HUDEP-2 (cell line): ENCODE measurements around the gene TTC16.

Experiments
- DNase-seq, 76 experiments: peaks; one replicate each; lab custom pipeline; 2025; ENCODE audit not compliant: unreplicated experiment in 76 of 76; lab: John Stamatoyannopoulos, UW

The TTC16 gene

DNA sequence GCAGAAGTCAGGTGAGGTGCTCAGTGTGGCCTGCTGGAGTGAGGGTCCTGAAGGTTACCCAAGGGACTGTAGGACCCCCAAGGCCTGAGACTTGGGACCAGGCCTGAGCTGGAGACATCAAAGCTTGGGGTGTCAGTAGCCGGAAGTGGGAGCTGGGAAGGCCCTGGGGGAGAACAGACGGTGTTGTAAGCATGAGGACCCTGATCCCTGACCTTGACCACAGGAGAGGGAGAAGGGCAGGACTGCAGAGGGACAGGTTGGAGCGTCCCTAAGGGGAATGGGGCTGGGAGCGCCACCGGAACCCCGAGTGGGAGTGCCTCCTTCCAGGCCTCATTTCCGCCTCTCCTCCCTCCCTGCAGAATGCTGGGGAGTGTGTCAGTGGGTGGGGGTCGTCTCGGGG, 533 bp downstream of the TTC16 start:
- DNase-seq: no peak

DNA sequence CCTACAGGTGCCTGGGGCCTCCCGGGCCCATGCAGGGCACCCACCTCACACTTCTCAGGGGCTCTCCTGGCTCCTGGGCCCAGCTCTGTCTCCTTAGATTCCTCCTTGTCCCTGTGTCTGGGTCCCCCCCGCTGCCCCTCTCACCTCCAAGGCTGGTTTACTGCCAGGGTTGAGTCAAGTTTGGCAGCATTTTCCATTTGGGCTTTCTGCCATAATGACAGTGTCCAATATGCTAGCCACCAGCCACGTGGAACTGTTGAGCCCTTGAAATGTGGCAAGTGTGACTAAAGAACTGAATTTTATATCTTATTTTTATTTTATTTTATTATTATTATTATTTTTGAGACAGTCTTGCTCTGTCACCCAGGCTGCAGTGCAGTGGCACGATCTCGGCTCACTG, 1.9 kb downstream of the TTC16 start:
- peak in 2 of 76 experiments; percentile 9 to 24 for DNase-seq

DNA sequence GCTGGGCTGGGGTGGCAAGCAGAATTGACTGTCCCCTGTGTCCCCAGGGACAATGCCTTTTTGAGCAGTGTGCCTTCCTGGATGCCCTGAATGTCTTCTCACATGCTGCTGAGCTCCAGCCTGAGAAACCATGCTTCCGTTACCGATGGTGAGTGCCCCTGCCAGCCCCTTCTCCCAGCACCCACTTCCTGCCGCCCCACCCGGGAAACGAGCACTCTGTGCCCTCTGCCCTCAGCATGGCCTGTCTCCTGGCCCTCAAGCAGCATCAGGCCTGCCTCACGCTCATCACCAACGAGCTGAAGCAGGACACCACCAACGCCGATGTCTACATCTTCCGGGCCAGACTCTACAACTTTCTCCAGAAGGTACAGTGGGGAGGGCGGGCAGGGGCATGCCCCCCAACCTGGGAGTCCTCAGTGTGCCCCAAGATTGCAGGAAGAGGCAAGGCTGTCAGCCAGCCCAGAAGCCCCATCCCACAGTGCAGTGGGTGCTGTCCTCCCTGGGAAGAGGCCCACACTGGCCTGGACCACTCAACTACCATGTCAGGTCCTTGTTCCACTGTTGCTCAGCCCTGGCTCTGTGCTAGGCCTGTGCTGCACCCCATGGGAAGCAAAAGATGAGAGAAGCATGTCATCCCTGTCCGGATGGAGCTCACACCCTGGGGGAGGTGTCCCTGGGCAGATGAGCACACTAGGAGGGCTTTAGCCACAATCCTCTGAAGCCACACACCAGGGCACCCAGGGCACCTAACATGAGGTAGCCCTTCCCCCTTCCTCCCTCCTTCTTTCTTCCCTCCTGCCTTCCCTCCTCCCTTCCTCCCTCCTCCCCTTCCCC, 4.4 kb downstream of the TTC16 start:
- DNase-seq: no peak

GRCh38 chr9:127720865-127721227, 5.0 kb downstream of the TTC16 start:
- DNase-seq: no peak

DNA sequence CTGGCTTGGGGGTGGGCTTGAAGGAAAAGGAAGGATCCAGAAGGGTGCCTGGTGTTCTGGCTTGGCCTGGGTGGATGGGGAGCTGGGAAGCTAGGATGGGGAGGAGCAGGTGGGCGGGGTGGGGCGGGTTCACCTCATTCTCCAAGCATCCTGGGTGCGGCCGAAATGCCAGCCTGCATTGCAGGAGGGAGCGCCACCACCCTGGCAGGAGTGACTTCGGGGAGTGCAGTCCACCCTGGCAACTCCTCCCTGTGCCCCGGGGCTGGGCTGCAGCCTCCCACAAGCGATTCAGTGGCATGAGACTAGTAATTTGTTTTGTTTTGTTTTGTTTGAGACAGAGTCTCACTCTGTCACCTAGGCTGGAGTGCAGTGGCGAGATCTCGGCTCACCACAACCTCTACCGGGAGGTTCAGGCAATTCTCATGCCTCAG, 5.5 kb downstream of the TTC16 start:
- DNase-seq: no peak

- DNase-seq: no peak
Observed at GRCh38 chr9:127722055-127722745, 6.3 kb downstream of the TTC16 start.

- no peak for DNase-seq
Observed at GRCh38 chr9:127723013-127723412, 7.1 kb downstream of the TTC16 start.

- no peak for DNase-seq
Observed at GRCh38 chr9:127723444-127723843, 7.6 kb downstream of the TTC16 start.

GRCh38 chr9:127724012-127724411, 8.1 kb downstream of the TTC16 start:
- no peak for DNase-seq

GRCh38 chr9:127726871-127727270, 11.0 kb downstream of the TTC16 start:
- DNase-seq: no peak

- no peak for DNase-seq
Observed at GRCh38 chr9:127728808-127729207, 12.9 kb downstream of the TTC16 start.

DNA sequence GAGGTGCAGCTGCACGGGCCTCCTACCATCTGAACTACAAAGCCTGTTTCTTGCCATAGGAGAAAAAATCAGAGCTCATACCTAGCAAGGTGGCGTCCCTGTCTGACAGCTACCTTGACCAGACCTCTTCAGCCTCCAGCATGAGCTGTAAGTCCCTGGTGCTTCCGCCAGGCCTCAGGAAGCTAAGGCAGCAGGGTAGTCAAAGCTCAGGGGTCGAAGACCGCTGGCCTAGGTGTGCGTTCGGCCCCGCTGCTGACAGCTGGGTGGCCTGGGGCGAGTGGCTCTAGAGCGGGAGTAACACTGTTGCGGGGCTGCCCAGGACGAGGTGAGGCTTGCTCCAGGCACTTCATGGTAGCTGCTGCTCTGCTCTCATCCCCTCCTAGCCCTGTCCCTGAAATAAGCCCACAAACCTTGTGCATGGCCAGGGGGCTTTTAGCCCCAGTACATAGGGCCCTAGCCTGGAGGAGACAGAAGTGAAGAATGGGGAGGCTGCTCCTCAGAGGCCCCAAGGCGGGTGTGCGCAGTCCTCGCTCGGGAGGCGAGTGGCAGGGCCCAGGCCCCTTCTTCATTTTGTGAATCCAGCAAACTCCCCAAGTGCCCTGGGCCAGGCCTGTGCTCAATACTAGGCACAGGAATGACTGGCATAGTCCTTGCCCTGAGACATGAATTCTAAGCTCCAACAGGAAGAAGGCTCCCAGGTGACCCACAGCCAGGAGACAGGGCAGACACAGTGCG, 13.8 kb downstream of the TTC16 start:
- DNase-seq: no peak

DNA sequence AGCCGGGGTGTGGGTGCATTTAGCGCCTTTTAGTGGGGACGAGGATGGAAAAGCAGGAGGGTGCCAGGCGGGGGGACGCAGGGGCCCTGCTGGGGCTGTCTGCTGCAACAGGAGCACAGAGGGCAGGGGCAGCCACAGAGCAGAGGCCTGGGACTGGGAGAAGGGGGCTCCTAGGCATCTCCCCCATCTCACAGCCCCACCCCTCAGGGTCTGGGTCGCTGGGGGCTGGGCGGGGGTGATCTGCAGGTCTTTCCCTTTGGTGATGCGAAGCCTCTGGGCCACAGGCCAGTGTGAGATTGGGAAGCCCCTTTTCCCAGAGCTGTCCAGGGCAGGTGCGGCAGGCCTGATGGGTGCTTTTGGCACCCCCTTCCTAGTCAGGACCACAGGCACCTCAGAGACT, 14.4 kb downstream of the TTC16 start:
- no peak for DNase-seq

DNA sequence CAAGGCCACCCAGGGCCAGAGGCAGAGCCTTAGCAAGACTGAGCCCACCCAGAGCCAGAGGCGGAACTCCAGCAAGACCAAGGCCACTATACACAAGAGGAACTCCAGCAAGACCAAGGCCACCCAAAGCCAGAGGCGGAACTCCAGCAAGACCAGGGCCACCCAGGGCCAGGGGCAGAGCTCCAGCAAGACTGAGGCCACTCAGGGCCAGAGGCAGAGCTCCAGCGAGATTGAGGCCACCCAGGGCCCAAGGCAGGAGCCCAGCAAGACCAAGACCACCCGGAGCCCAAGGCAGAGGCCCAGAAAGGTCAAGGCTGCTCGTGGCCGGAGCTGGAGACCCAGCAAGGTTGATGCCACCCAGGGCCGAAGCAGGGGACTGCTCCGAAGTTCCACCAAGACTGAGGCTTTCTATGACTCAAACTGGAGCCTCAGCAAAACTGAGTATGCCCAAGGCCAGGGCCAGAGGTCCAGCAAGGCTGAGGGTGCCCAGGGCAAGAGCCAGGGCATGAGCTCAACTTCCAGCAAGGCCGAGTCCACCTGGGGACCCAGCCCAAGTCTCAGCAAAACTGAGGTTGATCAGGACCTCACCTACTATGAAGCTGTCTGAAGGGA, 15.0 kb downstream of the TTC16 start:
- no peak for DNase-seq

GRCh38 chr9:127731938-127732337, 16.1 kb downstream of the TTC16 start:
- DNase-seq: no peak

DNA sequence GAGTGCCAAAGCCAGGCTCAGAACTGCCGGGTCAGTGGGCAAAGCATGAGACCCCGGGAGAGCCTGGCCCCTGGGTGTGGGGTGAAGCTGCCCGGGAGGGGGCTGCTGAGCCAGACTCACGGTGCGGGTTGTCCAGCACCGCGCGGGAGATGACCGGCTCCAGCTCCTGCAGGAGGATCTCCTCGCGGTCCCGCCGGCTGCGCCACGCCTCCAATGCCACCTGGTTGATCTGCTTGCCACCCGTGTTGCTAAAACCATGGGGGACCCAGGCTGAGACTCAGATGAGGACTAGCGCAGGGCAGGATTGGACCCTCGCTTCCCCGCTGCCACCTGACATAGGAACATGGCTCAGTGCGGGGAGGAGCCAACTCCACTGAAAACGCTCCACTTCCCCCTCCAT, 16.6 kb downstream of the TTC16 start:
- DNase-seq: no peak

GRCh38 chr9:127733614-127734013, 17.7 kb downstream of the TTC16 start:
- DNase-seq: no peak

DNA sequence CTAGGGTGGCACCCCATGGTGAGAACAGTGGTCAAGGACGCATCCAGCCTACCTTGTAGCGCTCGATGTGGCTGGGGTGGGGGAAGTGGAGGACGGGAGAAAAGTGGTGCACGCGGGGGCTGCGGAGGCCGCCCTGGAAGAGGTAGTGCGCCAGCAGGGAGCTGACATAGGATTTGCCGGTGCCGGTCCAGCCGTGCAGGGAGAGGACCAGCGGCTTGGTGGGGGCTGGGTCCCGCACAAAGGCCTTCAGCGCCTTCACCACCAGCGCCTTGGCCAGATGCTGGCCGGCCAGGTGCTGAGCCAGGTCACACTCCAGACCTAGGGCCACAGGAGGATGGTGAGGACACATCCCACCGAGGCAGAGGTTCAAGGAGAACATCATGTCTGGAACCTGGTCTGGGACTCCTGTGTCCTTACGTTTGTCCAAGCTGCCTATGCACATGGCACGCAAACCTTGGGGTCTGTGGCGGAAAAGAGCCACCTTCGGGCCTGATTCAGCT, 18.4 kb downstream of the TTC16 start:
- no peak for DNase-seq

DNA sequence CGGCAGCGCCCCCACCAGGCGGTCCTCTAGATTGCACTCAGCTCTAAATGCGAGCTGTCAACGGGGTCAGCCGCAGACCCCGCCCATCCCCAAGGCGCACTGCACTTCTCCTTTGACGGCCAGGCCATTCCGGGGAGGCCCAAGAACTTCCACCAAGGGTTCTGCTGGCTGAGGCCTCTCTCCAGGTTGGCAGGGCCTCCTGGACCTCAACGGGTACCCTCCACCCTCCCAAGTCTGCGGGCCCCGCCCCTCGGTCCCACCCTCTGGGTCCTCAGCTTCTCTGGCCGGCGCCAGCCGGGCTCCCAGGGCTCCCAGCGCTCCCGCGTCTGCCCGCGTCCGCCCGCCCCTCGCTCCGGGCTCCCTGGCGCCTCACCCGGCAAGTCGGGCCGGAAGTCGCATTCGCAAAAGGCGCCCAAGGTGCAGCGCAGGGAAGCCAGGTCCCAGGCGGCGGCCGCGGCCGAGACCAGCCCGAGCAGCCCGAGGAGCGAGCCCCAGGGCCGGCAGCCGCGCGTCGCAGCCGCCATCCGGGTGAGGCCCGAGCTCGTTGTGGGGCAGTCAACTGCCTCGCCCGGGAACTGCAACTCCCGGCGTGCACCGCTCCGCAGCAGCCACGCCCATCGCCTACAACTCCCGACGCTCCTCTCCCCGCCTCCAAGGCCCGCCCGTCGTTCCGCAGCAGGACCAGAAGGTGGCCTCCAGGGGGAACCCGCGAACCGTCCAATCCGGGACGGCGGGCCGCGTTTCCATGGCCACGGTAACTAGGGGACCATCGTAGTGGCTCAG, 19.1 kb downstream of the TTC16 start, which contains the start of gene TOR2A:
Gene TOR2A, minus strand, starts transcription at position 548 of the 783 bp plus-strand sequence. Its CDS starts 24 bp downstream, at position 524.
- DNase-seq: peak in 75 of 76 experiments; percentile 34 to 97 (median 94)
